RWPE2 (cell line): ENCODE measurements around the gene NFRKB.

Source experiments
- ATAC-seq: fragments of 200-7000 bp; cut with Tn5 transposase; 3 replicates; pipeline ENCODE4 v1.9.1; 2021; ENCODE audit warnings: low read depth
- DNase-seq: peaks from one replicate; pipeline ENCODE4 v3.0.0-alpha.2; 2020; ENCODE audit warnings: low spot score
- H3K27ac ChIP-seq: fragments of 450-650 bp; 2 replicates; pipeline ENCODE4 v1.5.1; 2017; ENCODE audit warnings: mild to moderate bottlenecking; ENCODE audit not compliant: poor library complexity, severe bottlenecking
- H3K27me3 ChIP-seq: fragments of 250-450 bp; sonication (Bioruptor Pico); 2 replicates; pipeline ENCODE4 v1.5.1; 2021; ENCODE audit warnings: mild to moderate bottlenecking, moderate library complexity; ENCODE audit not compliant: insufficient read depth, poor library complexity, severe bottlenecking
- H3K36me3 ChIP-seq: fragments of 250-450 bp; sonication (Bioruptor Pico); 2 replicates; pipeline ENCODE4 v1.5.1; 2020; ENCODE audit warnings: low read depth, mild to moderate bottlenecking, moderate library complexity
- H3K4me1 ChIP-seq: fragments of 250-450 bp; sonication (Bioruptor Pico); 2 replicates; pipeline ENCODE4 v1.5.1; 2021; ENCODE audit warnings: mild to moderate bottlenecking, moderate library complexity; ENCODE audit not compliant: insufficient read depth, poor library complexity, severe bottlenecking
- H3K4me3 ChIP-seq: fragments of 250-450 bp; sonication (Bioruptor Pico); 2 replicates; pipeline ENCODE4 v1.5.1; 2021; ENCODE audit warnings: mild to moderate bottlenecking, moderate library complexity; ENCODE audit not compliant: severe bottlenecking
- H3K9me3 ChIP-seq: fragments of 250-450 bp; sonication (Bioruptor Pico); 2 replicates; pipeline ENCODE4 v1.5.1; 2021; ENCODE audit warnings: mild to moderate bottlenecking, moderate library complexity; ENCODE audit not compliant: severe bottlenecking
- CTCF ChIP-seq: fragments of 450-650 bp; IDR thresholded peaks from one replicate; pipeline ENCODE4 v1.5.1; 2017; ENCODE audit warnings: mild to moderate bottlenecking, moderate library complexity; ENCODE audit not compliant: poor library complexity, severe bottlenecking

The NFRKB gene

GRCh38 chr11:129918361-129918760, 23.0 kb upstream of the NFRKB start:
- Histone ChIP-seq H3K27me3 (no peaks in the 10 kb centered on the region), H3K4me1 (no peaks in the 10 kb centered on the region), H3K4me3 (no peak overlapping the region), H3K27ac (no peak overlapping the region), H3K36me3 (peaks cover 35% of the 10 kb centered on the region), H3K9me3 (no peaks in the 10 kb centered on the region)
- no peak for TF ChIP-seq CTCF
- ATAC-seq (no peak), DNase-seq (no peak)

GRCh38 chr11:129917231-129917630, 21.9 kb upstream of the NFRKB start:
- Histone ChIP-seq H3K36me3 (peaks cover 25% of the 10 kb centered on the region), H3K4me1 (no peaks in the 10 kb centered on the region), H3K27me3 (no peaks in the 10 kb centered on the region), H3K9me3 (no peaks in the 10 kb centered on the region), H3K4me3 (no peak overlapping the region), H3K27ac (no peak overlapping the region)
- no peak; the same call in 2 of the 3 replicates for ATAC-seq
- no peak for TF ChIP-seq CTCF
- no peak for DNase-seq

GRCh38 chr11:129911298-129911697, 15.9 kb upstream of the NFRKB start:
- Histone ChIP-seq H3K27ac (no peak overlapping the region), H3K27me3 (no peaks in the 10 kb centered on the region), H3K4me3 (no peak overlapping the region), H3K9me3 (no peaks in the 10 kb centered on the region), H3K36me3 (peaks cover 35% of the 10 kb centered on the region), H3K4me1 (peaks cover 8% of the 10 kb centered on the region)
- ATAC-seq (peak; percentile 48; the same call in 2 of the 3 replicates), DNase-seq (no peak)
- no peak for TF ChIP-seq CTCF

DNA sequence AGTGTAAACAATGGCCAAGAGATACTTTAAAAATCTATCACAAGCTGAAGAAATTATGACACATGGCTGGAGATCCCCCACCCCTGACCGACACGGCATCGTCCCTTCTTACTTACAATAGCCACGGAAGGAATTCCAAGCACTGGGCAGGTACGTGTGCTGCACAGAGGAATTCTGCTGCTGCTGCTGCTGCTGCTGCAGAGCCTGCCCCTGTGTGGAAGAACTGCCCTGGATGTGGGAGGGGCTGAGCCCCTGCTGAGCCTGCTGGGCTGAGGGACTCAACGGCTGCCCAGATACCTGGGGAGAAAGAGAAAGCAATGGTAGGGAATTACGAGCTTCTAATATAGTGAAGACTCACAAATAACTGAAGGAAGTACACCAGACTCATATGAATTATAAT, 15.0 kb upstream of the NFRKB start:
- Histone ChIP-seq H3K27me3 (no peaks in the 10 kb centered on the region), H3K4me1 (peaks cover 8% of the 10 kb centered on the region), H3K4me3 (no peak overlapping the region), H3K36me3 (peaks cover 26% of the 10 kb centered on the region), H3K9me3 (no peaks in the 10 kb centered on the region), H3K27ac (no peak overlapping the region)
- ATAC-seq (no peak), DNase-seq (no peak)
- no peak for TF ChIP-seq CTCF

- DNase-seq (no peak), ATAC-seq (no peak)
- no peak overlapping the region for H3K4me3 ChIP-seq
- H3K9me3 ChIP-seq: no peaks in the 10 kb centered on the region
- H3K27me3 ChIP-seq: no peaks in the 10 kb centered on the region
- no peak for TF ChIP-seq CTCF
- peaks cover 29% of the 10 kb centered on the region for H3K36me3 ChIP-seq
- no peaks in the 10 kb centered on the region for H3K4me1 ChIP-seq
- H3K27ac ChIP-seq: no peak overlapping the region
Observed at GRCh38 chr11:129905402-129905801, 10.0 kb upstream of the NFRKB start.
